ENCODE data around the gene CLRN3.
A peak's percentile ranks its signal among the peaks of the same experiment; 100 is the strongest.

Gene CLRN3

DNA sequence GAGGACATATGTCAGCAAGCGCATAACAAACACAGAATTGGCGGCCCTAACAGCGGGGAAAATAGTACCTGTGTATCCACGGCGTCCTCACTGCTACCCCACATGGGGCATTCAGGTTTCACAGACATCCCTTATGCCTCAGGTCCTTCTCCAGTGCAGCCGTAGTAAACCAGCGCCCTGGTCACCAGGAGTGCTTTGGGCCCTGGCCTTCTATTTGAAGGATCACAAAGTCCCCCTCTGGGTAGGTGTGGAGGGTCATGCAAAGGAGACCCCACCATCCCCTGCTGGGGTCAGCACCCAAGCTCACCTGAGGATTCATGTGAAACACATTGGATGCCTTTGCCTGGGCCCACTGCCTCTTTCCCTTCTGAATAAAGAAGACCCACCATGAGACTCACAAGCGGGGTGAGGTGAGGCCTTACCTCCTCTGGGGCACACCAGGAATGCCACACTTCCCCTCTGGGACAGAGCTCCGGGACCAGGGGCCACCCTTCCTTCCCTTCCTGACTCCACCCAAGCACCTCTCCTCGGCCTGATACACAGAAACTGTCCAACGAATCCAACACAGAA lies 18.8 kb downstream of the CLRN3 start:
- no peak for DNase-seq

- no peak for DNase-seq
Measured at GRCh38 chr10:127872871-127873600, 19.7 kb downstream of the CLRN3 start.

DNA sequence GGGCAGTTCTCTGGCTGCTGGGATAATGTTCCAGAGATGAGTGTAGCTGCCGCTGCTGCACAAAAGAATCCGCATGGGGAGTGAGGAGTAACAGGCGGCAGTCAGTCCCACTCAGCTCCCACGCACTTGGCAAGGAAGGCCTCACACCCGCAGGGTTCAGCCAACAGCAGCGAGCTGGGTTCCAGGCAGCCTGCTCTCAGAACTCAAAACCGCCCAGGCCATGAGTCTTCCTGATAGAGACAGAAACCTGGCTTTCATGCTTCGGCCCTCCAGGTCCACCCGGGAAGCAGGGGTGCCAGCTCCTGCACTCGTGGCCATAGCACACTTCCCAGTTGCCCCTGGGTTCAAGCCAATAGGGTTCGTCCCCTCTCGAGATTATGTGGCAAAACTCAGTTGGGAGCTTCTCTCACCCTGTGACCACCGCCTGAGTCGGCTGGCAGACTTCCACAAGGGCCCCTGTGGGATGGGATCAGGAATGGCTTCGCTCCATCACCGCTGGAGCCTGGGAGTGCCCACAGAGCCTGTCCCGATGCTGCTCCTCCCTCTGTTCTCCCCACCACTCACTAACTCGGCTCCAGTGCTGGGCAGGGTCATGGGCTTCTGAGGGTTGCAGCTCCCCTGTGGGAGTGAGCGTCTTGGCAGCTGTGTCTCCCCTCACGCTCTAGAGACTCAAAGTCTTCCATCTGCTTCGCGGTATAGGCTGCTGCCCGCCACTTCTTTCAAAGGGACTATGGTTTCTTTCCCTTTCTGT lies 20.6 kb downstream of the CLRN3 start:
- DNase-seq: no peak

GRCh38 chr10:127871631-127872010 lies 21.1 kb downstream of the CLRN3 start:
- no peak for DNase-seq

DNA sequence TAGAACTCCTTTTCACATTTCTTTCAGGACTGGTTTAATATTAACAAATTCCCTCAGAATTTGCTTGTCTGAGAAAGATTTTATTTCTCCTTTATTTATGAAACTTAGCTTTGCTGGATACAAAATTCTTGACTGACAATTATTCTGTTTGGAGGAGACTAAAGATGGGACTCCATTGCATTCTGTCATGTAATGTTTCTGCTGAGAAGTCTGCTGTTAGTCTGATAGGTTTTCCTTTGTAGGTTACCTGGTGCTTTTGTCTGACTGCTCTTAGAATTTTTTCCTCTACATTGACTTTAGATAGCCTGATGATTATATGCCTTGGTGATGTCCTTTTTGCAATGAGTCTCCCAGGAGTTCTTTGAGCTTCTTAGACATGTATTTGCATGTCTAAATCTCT lies 23.4 kb downstream of the CLRN3 start:
- DNase-seq: no peak

DNA sequence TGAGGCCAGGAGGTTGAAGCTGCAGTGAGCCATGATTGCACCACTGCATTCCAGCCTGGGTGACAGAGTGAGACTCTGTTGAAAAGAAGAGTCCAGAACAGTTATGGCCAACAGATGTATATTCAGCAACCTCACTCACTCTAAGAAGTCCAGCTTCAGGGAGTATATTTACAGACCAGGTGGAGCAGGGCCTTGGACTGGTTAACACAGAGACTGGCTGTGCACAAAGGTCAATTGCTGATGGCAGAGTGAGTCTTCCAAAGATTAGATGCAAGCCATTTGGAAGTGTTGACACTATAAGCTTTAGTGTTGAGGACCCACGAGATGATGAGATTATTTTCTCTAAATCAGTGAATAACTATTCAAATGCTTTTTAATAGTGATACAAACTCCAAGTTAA lies 24.9 kb downstream of the CLRN3 start:
- DNase-seq: no peak

DNA sequence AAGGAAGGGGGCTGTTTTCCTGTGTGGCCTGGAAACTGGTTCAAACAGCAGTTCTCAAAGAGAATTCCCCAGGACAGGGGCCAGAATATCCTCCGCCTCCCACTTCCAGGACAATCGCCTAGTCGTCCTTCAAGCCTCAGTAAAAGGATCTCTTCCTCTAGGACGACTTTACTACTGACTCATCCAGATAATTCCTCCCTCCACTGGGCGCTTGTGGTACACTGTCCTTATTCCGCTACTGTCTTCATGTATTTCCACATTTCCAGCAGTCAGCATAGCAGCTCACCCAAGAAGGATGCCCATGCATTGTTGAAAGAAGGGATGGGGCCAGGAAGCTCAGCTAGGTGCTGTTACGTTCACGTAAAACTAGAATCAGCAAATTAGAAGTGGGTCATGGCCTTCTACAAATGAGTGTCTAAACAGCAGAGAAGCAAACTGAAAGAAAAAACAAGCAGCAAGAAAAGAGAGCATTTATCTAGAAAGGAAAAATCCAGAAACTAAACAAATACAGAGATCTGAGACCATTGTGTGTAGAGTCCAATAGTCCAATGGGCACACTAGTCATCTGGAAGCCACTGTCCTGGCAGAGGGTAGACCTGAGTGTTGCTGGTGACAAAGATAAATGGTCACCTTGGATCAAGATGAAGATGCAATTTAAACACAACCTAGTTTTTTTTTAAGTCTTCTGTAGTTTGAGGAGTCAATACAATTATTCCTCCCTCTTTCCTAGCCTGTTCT lies 26.3 kb downstream of the CLRN3 start:
- no peak for DNase-seq

DNA sequence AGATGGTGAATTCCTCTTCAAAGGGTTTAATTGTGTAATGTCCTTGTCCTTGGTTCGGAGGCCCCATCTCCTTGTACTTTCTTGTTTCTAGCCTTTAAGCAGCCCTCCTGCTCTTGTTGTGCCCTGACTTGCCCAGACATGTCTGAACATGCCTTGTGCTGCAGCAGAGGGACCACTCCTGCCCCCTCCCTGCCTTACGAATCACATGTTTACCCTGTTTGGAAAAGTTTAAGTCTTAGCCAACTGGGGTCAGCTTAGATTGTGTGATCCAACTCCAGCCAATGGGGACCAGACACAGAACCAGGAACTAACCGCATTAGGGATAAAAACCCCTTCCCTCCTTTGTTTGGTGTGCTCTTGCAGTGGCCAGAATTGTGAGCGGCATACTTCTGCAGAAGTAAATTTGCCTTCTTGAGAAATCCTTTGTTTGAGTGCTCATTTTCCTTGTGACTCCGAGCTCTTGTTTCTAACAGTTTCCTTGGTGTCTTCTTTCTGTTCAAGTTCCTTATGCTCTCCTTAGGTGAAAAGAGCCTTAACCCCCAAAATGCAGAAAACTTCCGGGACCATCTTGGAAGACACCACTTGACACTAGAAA lies 29.4 kb downstream of the CLRN3 start:
- DNase-seq: no peak

DNA sequence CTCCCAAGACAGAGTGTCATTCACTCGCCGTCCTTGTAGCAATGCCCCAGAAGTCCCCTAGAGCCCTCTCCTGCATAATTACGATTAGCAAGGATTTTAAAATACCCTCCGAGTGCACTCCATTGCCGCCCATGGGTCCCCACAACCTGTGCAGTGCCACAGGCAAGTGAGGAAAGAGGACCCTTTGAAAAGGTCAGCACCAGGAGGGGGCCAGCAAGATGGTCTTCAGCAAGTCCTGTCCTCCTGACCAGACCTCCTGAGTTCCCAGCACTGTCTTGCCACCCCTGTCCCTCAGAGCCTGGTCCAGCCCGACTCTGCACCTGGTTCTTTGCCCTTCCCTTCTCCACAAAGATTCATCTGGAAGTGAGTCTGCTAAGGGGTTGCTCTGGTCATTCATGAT lies 32.1 kb downstream of the CLRN3 start:
- DNase-seq: no peak

DNA sequence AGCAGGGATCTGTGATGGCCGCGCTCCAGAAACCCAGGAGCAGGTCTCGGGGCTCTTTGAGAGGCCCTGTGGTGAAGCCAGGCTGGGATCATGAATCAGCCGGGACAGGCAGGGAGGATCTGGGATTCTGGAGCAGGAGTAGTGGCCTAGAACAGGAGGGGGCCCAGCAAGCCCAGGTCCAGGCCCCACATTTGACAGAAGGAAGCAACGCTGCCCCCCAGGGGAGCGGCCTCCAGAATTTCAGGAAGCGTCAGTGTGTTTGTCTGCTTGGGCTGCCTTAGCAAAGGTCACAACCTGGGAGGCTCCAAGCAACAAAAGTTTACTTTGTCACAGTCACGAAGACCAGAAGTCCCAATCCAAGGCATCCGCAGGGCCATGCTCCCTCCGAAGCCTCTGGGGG lies 36.8 kb downstream of the CLRN3 start:
- no peak for DNase-seq

DNA sequence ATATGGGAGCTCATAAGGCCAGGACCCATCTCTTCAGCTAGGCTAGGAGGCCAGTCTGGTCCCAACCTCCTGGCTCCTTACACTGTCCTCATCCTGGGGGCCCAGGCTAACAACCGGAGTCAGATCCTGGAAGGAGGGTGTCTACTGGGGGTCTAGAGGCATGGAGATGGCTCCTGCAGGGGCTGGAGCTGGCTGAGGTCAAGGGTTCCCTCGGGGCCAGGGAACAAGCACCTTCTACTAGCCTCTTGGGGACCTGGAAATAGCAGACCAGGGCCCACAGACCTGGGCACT lies 37.2 kb downstream of the CLRN3 start:
- DNase-seq: no peak

- no peak for DNase-seq
Measured at GRCh38 chr10:127854769-127855590, 37.8 kb downstream of the CLRN3 start.

DNA sequence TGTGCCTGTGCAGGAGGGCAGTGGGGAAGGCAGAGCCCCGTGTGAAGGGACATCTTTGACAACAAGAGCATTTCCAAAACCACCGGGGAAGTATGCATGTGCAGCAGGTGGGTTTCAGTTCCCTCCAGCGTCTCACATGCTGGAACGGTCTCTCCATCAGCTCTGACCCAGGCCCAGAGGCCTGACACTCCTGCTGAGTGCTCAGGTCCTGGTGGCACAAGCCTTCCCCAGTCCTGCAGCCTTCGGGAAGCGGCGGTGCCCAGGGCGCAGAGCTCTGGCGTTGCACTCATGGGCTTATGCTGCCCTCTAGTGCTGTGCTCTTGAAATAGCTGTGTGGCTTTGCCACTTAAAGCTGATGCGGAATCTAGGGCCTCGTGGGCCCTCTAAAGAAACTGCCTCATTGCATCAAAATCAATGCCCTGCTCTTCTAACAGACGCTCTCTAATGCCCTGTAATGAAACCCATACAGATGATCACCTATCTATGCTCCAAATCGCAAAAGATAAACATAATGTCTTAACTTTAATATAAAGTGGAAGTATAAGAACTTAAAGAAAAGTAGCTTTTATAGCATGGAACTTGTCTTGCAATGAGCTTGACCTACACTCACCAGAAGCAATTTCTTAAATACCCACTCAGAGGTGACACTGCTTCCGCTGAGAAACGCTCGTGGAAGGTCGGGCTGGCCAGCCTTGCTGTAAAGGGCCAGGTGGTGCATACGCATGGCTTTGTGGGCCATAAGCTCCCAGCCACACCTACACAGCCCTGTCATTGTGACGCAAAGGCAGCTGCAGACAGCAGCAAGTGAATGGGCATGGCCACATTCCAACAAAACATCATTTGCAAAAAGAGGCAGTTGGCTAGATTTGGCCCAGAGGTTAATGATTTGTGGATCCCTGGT lies 38.6 kb downstream of the CLRN3 start:
- peak; percentile 5 to 35 for DNase-seq

DNA sequence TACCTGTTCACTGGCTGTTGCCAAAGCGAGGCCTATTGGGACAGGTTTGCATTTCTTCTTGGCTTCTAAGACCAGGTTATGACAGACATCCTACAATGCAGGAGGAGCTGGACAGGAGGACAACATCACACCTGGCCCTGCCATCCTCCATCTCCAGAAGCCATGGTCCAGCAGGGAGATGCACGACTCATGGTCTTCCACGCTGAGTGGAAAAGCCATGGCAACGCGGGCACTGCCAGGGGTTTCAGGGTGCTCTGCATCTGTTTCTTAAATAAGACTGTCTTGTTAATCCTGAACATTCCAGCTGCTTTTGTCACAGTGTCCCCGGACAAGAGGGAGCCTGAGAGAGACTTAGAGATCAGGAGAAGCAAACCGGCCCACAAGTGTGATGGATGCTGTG lies 40.3 kb downstream of the CLRN3 start:
- DNase-seq: no peak

GRCh38 chr10:127851661-127852194 lies 41.0 kb downstream of the CLRN3 start:
- no peak for DNase-seq

- no peak for DNase-seq
Measured at GRCh38 chr10:127850944-127851343, 41.8 kb downstream of the CLRN3 start.

GRCh38 chr10:127849921-127850320 lies 42.8 kb downstream of the CLRN3 start:
- no peak for DNase-seq

GRCh38 chr10:127849224-127849623 lies 43.5 kb downstream of the CLRN3 start:
- DNase-seq: no peak

GRCh38 chr10:127848226-127848625 lies 44.5 kb downstream of the CLRN3 start:
- DNase-seq: no peak

GRCh38 chr10:127845756-127846155 lies 47.0 kb downstream of the CLRN3 start:
- DNase-seq: no peak

DNA sequence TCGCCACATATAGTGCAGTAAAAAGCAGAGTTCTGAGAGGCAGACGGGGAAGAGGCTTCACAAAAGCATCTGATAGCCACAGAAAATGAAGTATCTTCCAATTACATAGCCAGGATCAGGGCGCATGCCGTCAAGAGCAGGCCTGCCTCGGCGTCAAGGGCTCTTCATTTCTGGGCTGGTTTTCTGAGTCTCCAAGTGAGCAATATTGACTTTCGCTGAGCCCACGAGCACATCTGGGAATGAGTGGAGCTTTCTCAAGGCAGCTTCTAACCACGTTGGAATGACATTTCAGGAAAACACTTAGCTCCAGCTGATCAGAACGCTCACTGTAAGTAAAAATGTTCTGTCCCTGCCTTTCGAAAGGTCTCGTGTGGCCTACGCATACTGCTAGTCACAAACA lies 51.9 kb downstream of the CLRN3 start:
- DNase-seq: no peak
